ENCODE measurements around the gene CIAO2B. TPM values are rescaled to one million over a fixed set of nuclear protein-coding genes. Genes with fewer than 3 reads are reported as not detected.

CIAO2B gene
- total RNA-seq = 156 and 164 TPM in 2 replicates

DNA sequence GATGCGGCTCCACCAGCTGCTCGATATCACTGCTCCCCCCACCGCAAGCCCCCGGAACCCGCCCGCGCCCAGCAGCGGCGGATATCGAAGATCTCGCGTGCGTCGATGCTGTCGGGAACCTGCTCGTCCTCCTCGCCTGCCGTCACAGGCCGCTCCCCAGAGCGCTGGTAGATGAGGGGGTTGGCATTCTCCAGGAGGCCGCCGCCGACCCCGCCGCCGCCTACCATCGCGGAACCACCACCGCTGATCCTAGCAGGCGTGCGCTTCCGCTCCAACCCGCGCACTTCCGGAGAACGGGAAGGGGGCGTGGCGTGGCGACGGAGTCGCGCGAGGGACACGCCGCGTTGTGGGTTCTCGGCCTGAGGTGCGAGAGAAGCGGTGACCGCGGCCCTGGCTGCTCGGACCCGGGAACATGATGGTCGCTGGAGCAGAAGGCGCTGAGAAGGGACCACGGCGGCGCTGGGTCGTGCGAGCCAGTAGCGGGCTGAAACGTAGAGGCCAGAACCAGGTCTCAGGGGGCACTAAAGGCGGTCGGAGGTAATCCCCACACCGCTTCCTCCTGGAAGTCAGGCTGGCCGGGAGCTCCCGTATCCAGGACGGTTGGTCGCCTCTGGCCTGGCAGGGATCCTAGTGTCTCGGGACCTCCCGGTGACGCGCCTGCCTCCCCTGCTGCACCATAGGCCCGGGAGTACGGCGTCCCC is at the start of gene CIAO2B:
TSS of gene CIAO2B (minus strand) at position 265 of the 701 bp plus-strand sequence. CDS start at position 227, 38 bp downstream.
- Histone ChIP-seq H3K27me3 (ENCODE audit: control insufficient read depth, insufficient read depth, low read length) (no peaks in the 10 kb centered on the region), H3K4me3 (ENCODE audit: low read depth, low read length) (peak within 1 kb of the TSS; percentile 64), H3K36me3 (ENCODE audit: control insufficient read depth, insufficient read depth, low read length) (no peaks in the 10 kb centered on the region)
- DNase-seq (ENCODE audit: low read depth) = no peak
- TF ChIP-seq, protein P1, sequence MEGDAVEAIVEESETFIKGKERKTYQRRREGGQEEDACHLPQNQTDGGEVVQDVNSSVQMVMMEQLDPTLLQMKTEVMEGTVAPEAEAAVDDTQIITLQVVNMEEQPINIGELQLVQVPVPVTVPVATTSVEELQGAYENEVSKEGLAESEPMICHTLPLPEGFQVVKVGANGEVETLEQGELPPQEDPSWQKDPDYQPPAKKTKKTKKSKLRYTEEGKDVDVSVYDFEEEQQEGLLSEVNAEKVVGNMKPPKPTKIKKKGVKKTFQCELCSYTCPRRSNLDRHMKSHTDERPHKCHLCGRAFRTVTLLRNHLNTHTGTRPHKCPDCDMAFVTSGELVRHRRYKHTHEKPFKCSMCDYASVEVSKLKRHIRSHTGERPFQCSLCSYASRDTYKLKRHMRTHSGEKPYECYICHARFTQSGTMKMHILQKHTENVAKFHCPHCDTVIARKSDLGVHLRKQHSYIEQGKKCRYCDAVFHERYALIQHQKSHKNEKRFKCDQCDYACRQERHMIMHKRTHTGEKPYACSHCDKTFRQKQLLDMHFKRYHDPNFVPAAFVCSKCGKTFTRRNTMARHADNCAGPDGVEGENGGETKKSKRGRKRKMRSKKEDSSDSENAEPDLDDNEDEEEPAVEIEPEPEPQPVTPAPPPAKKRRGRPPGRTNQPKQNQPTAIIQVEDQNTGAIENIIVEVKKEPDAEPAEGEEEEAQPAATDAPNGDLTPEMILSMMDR (IDR thresholded peaks at IDR 0.05; ENCODE audit: insufficient read depth, low read length, poor library complexity, severe bottlenecking) = no peak

- Histone ChIP-seq H3K4me3 (ENCODE audit: low read depth, low read length) (no peak overlapping the region), H3K36me3 (ENCODE audit: control insufficient read depth, insufficient read depth, low read length) (no peaks in the 10 kb centered on the region), H3K27me3 (ENCODE audit: control insufficient read depth, insufficient read depth, low read length) (no peaks in the 10 kb centered on the region)
- TF ChIP-seq, protein P1 (IDR thresholded peaks at IDR 0.05; ENCODE audit: insufficient read depth, low read length, poor library complexity, severe bottlenecking) = no peak
- DNase-seq (ENCODE audit: low read depth) = no peak
Measured at GRCh38 chr16:66983033-66983432, 48.8 kb upstream of the CIAO2B start.

- Histone ChIP-seq H3K27me3 (ENCODE audit: control insufficient read depth, insufficient read depth, low read length) (no peaks in the 10 kb centered on the region), H3K36me3 (ENCODE audit: control insufficient read depth, insufficient read depth, low read length) (no peaks in the 10 kb centered on the region), H3K4me3 (ENCODE audit: low read depth, low read length) (no peak overlapping the region)
- no peak for DNase-seq (ENCODE audit: low read depth)
- TF ChIP-seq, protein P1 (IDR thresholded peaks at IDR 0.05; ENCODE audit: insufficient read depth, low read length, poor library complexity, severe bottlenecking) = no peak
Measured at GRCh38 chr16:66979011-66979717, 45.0 kb upstream of the CIAO2B start.

DNA sequence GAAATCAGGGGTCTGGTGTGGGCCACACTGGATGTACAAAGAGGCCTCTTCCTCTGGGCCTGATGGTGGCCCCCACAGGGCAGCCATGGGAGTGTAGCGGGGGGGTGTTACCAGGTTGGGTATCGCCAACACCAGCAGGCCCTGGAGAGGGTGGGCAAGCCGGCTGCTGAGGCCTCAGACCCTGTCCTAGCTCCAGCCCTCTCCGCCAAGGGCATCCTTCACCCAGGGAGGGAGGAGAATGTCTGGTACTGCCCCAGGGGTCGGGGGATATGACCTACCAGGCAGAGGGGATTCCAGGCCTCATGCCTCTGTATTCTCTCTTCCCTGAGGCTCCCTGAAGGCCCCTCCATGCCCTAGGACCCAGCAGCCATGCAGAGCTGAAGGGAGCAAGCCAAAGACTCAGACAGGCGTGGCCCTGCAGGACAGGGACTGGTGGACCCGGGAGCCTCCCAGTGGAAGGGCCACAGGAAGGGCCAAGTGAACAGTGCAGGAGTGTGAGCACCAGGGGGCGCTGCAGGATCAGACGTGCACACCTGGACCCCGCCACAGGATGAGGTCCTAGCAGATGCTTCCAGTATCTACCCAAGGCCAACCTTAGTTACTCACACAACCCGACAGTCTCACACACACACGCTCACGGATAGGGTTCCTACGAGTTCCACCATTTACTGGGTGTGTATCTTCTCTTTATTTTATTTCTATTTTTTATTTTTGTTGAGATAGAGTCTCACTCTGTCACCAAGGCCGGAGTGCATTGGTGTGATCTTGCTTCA is 43.3 kb upstream of the CIAO2B start:
- Histone ChIP-seq H3K4me3 (ENCODE audit: low read depth, low read length) (no peak overlapping the region), H3K27me3 (ENCODE audit: control insufficient read depth, insufficient read depth, low read length) (no peaks in the 10 kb centered on the region), H3K36me3 (ENCODE audit: control insufficient read depth, insufficient read depth, low read length) (no peaks in the 10 kb centered on the region)
- TF ChIP-seq, protein P1 (IDR thresholded peaks at IDR 0.05; ENCODE audit: insufficient read depth, low read length, poor library complexity, severe bottlenecking) = peak; percentile 92
- DNase-seq (ENCODE audit: low read depth) = no peak

- H3K4me3 ChIP-seq (ENCODE audit: low read depth, low read length) = no peak overlapping the region
- no peaks in the 10 kb centered on the region for H3K36me3 ChIP-seq (ENCODE audit: control insufficient read depth, insufficient read depth, low read length)
- TF ChIP-seq, protein P1 (IDR thresholded peaks at IDR 0.05; ENCODE audit: insufficient read depth, low read length, poor library complexity, severe bottlenecking) = no peak
- no peak for DNase-seq (ENCODE audit: low read depth)
- no peaks in the 10 kb centered on the region for H3K27me3 ChIP-seq (ENCODE audit: control insufficient read depth, insufficient read depth, low read length)
Measured at GRCh38 chr16:66976746-66977145, 42.5 kb upstream of the CIAO2B start.
